GM19240 (cell line): Measurements from ENCODE around the gene ABHD12B.

Source experiments
- DNase-seq: peaks from one replicate; pipeline ENCODE4 v3.0.0; 2011; ENCODE audit warnings: low spot score; ENCODE audit not compliant: insufficient read length

ABHD12B gene

DNA sequence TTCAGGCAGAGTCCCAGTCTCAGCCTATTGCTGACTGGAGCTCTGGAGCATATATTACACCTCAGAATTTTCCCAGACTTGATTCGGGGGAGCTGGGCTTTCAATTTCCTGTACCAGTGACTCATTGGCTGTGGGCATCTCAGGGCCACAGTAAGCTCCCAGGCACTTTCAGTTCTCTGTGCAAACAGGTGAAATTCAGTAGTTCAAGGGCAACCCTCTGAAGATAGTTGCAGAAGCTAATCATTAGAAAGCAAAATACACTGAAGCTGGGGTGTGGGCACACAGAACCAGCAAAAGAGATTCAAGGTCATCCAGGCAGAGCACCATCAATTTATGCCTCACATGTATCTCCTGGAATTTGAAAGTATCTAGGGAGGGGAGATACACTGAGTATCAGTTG, 32.8 kb upstream of the ABHD12B start:
- DNase-seq: no peak

DNA sequence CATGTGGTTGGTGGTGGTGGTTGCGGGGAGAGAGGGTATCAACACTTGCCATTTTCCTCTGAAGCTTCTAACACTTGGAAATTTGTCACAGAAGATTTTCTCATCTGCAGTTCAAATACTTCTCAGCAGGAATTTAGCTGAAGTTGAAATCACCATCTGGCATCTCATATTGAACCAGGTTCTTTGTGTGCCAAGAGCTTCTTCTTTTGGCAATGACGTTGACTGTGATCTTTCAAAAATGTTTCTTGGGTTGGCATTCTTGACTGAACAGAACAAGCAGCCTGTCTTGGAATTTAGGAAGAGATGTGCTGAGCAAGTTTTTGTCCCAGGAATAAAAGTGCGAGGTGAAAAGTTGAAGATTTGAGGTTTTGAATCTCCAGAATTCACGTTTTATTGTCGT, 32.2 kb upstream of the ABHD12B start:
- DNase-seq: no peak

DNA sequence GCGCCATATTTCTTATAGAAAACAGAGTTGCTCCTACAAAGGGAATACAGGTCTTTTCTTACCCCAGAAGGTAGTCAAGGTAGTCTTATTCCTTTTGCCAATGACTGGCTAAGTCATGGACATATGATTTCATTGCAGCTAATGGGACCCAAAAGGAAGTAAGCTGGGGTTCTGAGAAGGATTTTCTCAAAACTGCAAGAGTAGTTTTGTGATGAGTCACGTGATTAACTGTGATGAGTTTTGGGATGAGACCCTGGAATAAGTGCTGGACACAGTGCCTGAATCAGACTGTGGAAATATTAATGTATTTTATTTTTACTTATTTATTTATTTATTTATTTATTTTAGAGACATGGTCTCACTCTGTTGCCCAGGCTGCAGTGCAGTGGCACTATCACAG, 27.5 kb upstream of the ABHD12B start:
- no peak for DNase-seq

GRCh38 chr14:50845166-50845565, 26.7 kb upstream of the ABHD12B start:
- DNase-seq: no peak

DNA sequence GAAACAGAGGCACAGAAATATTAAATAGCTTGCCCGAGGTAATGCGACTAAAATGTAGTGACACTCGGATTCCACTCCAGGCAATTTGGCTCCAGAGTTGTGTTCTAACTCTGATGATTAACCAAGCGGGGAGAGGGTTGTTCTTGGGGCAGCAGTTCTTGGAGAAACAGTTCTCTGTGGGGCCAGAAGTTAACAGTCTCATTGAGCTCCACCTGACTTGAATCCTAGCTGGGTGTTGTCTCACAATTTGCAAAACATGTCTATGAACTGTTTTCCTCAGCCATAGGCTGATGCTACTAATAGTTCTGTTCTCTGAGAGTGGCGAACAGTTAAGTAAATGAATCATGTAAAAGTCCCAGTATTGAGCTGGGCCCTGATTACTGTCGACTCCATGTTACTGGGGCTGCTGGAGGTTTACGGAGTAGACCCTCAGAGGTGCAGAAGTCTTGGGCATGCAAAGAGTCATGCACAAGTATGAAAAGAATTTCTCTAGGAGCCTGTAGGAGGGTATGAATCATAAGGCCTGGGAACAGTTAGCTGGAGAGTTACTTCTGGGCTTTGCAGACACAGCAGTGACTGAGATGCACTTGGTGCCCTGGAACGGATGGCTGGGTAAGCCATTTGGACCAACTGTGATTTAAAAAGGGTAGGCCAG, 25.5 kb upstream of the ABHD12B start:
- no peak for DNase-seq

DNA sequence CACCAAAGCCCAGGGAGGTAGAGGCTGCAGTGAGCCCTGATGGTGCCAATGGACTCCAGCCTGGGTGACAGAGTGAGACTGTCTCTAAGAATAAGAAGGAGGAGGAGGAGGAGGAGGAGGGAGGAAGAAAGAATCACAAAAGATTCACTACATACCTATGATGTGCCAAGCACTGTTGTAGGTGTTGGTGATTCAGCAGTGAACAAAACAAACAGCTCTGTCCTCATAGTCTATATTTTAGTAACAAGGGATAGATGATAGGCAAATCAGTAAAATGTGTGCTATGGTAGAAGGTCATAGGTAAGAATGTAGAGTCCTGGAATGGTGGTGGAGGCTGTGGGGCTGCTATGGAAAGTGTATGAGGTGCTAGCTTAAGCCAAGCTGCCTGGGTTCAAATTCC, 18.0 kb upstream of the ABHD12B start:
- no peak for DNase-seq

DNA sequence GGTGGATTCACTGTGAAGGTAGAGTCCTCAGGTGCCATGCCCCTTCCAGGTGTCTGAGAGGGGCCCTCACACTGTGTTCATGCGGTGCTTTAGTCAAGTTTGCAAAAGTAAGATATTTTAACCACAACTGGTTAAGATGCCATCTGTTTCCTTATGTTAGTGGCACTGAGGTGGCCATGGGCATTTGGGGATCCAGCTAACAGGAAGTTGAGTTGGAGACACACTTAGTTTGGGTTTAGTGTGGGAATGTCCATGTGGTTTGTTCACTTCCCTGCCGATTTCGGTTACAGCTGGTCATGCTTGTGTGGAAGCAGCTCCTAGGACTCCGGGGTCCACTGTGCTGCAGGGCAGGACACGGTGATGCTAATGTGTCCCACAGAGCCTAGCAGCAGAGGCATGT, 17.3 kb upstream of the ABHD12B start:
- DNase-seq: no peak

GRCh38 chr14:50855558-50855957, 16.3 kb upstream of the ABHD12B start:
- no peak for DNase-seq

DNA sequence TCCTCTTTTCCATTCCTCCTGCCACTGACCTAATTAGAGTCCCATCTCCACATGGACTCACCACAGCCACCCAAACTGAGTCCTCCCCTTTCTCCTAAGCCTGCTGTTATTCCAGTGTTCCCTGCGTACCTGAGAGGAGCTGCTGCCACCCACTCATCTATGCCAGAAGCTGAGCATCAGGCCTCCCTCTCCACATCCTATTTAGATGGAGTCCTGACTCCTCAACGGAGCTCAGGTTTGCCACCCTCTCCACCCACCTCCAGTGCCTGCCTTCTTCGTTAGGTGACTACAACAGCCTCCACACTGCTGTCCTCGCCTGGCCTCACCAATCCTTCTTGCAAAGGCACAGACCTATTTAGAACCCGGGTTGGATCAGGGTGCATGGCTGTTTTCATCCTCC, 15.2 kb upstream of the ABHD12B start:
- DNase-seq: no peak

DNA sequence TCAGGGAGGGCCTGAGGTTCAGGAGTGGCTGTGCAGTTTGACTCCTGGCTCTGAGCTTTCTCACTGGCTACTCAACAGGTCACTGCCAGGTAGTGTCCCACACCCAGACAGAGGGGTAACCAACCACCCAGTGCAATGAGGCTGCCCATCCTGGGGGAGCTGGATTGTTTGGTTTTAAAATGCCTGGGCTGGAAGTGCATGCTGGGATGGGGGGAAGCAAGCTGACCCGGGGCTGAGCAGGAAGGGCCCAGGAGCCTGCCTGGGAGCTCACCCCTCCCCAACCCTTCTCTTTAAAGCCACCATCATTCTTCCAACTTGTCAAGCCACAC, 12.6 kb upstream of the ABHD12B start:
- no peak for DNase-seq

- DNase-seq: peak; percentile 62
These were observed 11.3 kb upstream of the ABHD12B start for GRCh38 chr14:50860478-50861086.

DNA sequence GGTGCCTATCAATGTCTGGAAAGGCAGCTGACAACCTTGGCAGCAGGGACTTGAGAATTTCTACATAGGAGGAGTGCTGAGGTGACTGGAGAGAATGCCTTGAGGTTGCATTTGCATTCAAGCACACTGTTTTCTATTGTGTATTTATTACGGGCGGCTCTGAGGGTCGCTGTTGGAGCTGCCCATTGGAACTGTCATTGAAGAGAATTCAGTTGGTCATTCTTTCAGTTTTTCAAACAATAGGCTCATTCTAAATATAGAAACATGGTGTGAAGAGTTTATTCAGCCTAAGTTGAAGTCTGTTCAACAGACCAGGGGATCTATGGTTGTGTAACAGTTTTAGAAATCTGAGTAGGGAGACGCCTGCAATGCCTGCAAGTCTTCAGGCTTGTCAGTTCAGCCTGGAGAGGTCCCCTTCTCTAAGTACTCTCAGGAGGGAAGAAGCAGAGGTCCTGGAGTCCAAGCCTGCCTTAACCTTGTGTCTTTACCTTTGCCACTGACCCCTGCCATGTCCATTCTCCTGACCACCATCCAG, 9.8 kb upstream of the ABHD12B start:
- no peak for DNase-seq

GRCh38 chr14:50864237-50864636, 7.6 kb upstream of the ABHD12B start:
- DNase-seq: no peak

DNA sequence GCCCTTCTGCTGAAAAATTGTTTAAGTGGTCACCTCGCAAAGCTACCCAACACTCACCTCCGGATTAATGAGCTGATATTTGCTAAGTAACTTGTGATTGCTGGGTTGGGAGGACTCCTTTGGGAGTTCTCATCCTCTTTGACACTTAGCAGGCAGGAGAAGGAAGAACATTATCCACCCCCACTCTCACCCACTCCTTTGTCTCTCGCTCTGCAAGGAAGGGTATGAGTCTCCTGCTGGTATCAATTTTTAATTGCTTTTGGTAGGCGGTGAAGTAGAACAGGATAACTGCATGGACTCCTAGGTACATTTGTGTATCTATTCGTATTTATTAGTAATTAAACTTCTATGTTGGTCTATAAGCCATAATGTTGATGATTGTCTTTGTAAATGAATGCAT, 6.9 kb upstream of the ABHD12B start:
- no peak for DNase-seq

- DNase-seq: no peak
These were observed 6.3 kb upstream of the ABHD12B start for GRCh38 chr14:50865391-50866076.

DNA sequence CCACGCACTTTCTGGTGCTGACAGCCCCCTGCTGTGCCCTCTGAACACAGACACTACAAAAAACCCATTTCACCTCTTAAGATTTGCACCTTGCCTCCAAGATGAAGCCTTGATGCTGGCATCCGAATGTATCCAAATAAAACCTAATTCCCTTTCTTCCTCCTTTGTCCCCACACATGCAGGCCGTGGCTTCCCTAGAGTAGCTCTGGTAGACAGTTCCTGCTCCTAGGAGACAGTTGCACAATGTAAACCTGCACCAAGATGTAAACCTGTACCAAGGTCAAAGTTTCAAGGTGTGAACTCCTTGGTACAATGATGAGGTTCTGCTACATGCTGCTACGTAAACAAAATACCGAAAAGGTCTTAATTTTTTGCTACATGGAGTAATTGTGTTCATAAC, 625 bp upstream of the ABHD12B start:
- no peak for DNase-seq

DNA sequence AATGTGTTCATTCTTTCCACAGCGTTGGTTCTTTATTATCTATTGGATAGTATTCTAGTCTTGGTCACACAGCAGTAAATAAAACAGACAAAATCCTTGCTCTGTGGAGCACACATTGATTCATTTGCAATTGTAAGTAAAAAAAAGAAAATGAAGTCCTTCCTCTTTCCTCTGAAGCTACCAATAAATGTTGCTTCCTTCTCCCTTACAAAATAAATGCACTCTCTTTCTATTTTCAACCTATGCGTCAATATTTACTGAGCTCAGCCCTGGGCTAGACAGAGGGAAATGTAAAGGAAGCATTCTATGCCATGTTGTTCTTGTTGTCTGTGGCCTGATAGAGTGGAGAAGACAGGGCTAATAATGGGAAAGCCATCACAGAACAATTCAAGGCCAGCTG, 2.9 kb downstream of the ABHD12B start:
- no peak for DNase-seq

DNA sequence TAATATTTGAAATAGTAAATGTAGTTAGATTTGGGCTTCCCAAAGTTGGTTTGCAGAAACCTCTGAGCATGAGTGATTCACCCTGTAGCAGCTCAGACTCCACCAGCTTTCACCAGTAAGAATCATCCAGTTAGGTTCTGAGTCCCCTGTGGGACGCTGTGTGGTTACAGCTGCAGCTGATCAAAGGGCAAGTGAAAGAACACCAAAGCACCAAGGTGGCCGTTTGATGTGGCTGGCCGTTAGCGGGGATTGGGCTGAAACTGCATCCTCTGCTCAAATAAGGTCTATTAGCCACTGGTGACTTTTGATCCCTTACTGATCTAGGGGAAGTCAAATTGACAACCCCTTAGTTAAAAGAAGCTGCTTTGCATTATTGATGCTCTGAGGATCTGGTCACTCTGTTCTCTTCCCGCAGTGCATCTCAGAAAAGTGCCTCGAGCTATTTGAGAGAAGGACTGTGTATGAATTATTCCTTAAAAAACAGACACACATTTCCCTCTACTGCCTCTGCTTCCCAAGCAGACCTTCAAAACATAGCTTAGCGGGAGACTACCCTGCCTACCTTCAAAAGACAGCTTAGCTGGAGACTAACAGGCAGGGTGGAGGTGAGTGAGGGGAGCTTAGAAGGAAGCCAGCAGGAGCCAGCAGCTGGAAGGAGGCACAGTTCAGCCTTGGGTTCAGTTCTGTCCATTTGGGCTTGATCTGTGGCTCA, 3.7 kb downstream of the ABHD12B start:
- DNase-seq: peak; percentile 73

GRCh38 chr14:50882932-50883826, 11.3 kb downstream of the ABHD12B start:
- no peak for DNase-seq

DNA sequence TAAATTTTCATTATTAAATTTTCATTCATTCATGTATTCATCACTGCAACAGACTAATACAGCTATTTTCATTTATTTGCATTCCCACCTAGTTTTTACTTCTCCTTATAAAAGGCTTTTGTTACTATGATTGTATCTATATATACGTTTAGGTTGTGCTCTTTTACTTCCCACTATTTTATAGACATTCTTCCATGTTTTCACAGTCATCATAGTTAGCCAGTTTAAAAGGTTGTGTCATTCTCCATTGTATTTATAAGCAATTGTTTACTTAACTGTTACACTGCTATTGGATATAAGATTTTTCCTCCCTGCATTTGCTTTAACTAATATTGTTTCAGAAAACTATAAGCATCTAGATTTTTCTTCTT, 12.0 kb downstream of the ABHD12B start:
- no peak for DNase-seq

DNA sequence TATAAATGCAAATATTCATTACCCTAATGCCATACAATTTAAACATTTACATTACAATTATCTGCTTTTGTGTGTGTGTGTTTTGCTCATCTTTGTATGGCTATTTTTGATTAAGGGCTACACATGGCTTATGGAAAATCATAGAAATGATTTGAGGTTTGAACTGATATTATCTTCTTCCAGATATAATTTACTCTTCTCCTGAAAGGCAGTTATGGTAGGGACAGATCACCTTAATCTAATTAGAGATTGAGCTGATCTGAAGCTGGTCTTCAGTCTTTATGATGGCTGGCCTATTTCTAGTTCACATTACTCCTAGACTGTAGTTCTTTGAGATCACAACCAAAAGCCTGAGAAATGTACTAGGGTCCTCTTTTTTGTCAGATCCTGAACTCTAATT, 15.6 kb downstream of the ABHD12B start:
- no peak for DNase-seq
